COLO668 (cell line): ENCODE data around the gene SHLD1.
A peak's percentile ranks its signal among the peaks of the same experiment; 100 is the strongest.
"Not testable (repeated sequence)": the region's sequence is repeated elsewhere in the genome, so short reads cannot be mapped to it uniquely, and the experiment has no call there.

Source experiments
- DNase-seq: peaks from one replicate; lab custom pipeline; 2025; ENCODE audit not compliant: unreplicated experiment; lab: John Stamatoyannopoulos, UW

SHLD1 gene

GRCh38 chr20:5780846-5781217 lies 30.6 kb downstream of the SHLD1 start:
- DNase-seq: no peak

DNA sequence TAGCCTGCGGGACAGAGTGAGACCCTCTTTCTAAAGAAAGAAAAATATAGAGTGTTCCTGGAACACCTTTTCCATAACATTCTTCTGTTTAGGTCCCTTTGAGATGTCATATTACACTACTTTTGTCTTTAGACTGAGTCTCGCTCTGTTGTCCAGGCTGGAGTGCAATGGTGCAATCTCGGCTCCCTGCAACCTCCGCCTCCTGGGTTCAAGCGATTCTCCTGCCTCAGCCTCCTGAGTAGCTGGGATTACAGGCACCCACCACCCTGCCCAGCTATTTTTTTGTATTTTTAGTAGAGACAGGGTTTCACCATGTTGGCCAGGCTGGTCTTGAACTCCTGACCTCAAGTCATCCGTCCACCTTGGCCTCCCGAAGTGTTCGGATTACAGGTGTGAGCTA lies 31.2 kb downstream of the SHLD1 start:
- not testable (repeated sequence) for DNase-seq

- no peak for DNase-seq
These were observed 31.9 kb downstream of the SHLD1 start for GRCh38 chr20:5781798-5782750.

GRCh38 chr20:5784735-5785134 lies 34.5 kb downstream of the SHLD1 start:
- no peak for DNase-seq

- no peak for DNase-seq
These were observed 34.9 kb downstream of the SHLD1 start for GRCh38 chr20:5785146-5785545.

DNA sequence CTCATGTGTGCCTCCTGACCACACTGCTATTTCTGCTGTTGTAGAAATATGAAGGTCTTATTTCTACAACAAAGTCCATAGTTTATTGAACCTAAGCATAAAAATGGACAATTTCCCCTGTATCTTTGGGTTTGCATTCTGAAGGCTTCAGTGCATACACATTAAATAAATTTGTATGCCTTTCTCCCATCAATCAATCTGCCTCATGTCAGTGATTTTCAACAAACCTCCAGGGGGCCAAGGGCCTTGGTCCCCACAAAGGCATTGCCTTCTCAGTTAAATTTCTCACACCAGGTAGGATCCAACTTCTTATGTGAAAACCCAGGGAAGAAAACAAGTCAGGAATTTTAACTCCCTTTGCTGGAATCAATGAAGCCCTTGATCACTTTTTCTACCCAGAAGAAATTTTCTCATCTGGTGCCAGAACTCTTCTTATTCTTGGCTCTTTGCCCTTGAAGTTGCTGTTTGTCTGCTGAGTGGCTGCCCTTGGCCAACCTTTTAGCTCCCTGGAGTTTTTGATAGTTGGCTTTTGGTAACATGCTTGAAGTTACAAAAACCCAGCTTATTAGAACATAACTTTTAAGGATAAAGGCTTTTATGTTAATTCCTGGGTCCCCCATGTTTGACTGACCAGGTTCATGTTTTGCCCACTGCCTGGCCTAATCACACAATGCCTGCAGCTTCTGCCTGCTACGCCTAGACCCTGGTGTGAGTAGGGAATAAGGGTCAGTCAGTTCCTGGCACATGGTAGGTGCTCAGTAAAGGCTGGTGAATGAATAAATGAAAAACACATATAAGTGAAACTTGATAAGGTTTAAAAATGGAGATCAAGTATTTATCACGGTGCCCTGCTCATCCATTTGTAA lies 37.0 kb downstream of the SHLD1 start:
- no peak for DNase-seq

- no peak for DNase-seq
These were observed 37.6 kb downstream of the SHLD1 start for GRCh38 chr20:5787796-5788165.

DNA sequence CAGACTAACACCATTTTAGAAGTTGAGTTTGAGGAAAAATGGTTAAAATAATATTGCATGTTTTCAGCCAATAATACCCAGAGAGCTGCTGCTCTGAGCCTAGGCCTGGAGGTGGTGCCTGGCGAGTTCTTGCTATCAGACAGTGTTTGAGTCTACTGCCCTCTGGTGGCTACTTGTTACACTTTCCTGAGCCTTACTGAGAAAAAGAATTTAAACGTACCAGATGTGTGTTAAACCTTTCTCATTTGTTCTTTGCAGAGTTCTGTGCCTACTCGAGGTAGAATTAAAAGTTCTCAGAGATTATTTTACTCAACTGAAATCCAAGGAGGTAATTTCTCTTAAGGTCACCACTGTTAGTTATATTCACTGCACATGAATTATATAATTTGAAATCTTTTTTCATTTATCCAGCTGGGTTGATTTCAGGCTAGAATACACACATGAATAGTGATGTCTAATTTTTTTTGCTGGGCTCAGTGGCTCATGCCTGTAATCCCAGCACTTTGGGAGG lies 38.2 kb downstream of the SHLD1 start:
- peak; percentile 82 for DNase-seq

DNA sequence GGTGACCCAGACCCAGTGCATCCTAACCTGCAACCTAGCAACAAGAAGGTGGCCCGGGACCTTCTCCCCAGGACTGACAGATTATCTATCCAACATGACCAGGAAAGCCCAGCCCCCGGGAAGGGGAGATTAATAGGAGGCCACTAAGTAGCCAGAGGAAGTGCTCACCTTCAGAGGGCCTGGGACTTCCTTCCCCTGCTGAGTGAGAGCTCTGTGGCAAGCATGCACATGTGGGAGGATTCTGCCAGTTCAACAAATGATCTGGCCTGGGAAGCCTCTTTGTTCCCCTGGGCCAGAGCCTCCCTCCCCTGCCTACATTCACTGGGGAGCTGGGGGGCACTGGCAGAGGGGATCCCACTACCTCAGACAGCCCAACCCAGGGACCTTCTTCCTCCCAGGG lies 39.6 kb downstream of the SHLD1 start:
- no peak for DNase-seq

- DNase-seq: no peak
These were observed 43.7 kb downstream of the SHLD1 start for GRCh38 chr20:5793916-5794315.

DNA sequence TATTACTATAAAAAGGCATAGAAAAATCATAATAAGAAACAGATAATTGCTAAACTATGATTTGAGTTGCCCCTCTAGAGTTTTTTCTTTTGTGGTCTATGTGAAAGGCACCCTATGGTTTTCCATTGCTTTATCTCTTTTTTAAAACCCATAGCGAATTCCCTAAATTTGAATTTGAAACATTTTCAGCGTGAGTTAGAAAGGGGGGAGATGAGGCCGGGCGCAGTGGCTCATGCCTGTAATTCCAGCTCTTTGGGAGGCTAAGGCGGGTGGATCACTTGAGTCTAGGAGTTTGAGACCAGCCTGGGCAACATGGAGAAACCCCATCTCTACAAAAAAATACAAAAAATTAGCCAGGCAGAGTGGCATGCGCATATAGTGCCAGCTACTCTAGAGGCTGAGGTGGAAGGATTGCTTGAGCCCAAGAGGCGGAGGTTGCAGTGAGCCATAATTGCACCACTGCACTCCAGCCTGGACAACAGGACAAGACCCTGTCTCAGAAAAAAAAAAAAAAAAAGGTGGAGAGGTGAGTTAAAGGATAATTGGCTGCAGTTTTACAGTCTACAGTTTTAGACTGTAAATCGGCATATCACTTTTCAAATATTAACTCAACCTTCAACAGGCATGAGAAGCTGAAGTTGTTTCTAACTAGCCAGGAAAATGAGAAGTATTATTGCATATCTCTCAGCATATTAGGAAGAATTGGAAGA lies 46.3 kb downstream of the SHLD1 start:
- no peak for DNase-seq

- DNase-seq: no peak
These were observed 47.0 kb downstream of the SHLD1 start for GRCh38 chr20:5797165-5797564.

DNA sequence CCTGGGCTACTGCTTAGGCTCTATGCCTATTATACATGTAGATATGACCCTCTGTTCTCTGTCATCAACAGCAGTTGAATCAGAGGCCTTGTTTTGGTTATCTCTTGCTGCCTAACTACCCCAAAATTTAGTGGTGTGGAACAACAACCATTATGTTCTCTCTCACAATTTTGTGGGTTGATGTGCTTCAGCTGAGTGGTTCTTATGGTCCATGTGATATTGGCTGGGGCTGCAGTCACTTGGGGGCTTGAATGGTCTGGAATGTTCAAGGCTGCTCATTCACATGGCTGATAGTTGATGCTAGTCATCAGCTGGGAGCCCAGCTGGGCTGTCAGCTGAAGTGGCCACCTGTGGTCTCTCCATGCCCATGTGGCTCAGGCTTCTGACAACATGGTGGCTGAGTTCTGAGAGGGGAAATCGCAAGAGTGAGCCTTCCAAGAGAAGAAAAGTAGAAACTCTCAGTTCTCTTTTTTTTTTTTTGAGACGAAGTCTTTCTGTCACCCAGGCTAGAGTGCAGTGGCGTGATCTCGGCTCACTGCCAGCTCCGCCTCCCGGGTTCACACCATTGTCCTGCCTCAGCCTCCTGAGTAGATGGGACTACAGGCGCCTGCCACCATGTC lies 47.8 kb downstream of the SHLD1 start:
- no peak for DNase-seq

GRCh38 chr20:5803754-5804303 lies 53.6 kb downstream of the SHLD1 start:
- not testable (repeated sequence) for DNase-seq

- no peak for DNase-seq
These were observed 56.5 kb downstream of the SHLD1 start for GRCh38 chr20:5806457-5807263.

DNA sequence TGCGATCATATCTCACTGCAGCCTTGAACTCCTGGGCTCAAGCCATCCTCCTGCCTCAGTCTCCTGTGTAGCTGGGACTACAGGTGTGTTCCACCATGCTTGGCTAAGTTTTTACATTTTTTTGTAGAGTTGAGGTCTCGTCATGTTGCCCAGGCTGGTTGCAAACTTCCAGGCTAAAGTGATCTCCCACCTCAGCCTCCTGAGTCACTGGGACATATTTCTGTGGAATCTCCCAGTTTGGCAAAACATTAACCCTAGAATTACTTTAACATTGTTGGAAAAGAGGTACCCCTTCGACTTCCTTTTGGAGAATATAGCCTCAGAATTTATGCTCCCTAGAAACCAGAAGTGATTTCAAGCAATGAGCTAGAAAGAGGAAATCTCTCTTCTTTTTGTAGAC lies 57.2 kb downstream of the SHLD1 start:
- no peak for DNase-seq

DNA sequence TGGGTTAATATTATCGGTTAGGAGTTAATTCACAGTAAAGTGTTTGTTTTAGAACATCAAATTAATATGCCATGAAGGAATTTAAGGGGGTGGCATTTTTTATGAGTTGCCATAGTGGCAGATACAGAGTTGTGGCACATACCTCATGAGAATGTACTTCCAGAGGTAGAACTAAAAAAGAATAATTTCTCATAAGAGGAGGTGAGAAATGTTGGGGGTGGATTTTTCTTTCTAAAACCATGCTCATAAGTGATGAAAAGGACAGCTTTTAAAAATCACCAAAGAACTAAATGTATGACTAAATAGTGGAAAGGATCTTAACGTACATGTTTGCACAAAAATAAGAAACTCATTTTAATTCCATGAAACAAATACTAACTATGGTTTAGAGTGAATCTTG lies 58.7 kb downstream of the SHLD1 start:
- DNase-seq: no peak

DNA sequence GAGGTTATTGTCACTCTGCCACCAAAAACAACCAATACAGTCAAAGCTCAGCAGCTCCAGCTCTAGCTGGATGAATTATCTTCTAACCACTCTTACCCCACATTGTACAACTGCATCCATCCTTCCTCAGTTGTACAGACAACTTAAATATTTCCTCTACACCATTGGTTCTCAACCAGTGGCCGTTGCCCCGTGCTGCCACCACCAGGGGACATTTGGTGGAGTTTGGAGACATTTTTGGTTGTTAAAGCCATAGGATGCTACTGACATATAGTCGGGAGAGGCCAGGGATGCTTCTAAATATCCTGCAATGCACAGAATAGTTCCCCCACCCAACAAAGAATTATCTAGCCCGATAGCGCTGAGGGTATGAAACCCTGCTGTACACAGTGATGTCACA lies 59.3 kb downstream of the SHLD1 start:
- DNase-seq: no peak

GRCh38 chr20:5810800-5811422 lies 60.7 kb downstream of the SHLD1 start:
- DNase-seq: no peak
